DMS 273 treated with DMSO at 0.1 percent for 48 hours (cell line): Measurements from ENCODE around the gene STAT4.

Experiments
- DNase-seq: peaks from one replicate; lab custom pipeline; 2025; lab: John Stamatoyannopoulos, UW

STAT4 gene

GRCh38 chr2:191083540-191083939 lies 67.3 kb downstream of the STAT4 start:
- no peak for DNase-seq

- no peak for DNase-seq
These were observed 68.5 kb downstream of the STAT4 start for GRCh38 chr2:191082321-191082720.

DNA sequence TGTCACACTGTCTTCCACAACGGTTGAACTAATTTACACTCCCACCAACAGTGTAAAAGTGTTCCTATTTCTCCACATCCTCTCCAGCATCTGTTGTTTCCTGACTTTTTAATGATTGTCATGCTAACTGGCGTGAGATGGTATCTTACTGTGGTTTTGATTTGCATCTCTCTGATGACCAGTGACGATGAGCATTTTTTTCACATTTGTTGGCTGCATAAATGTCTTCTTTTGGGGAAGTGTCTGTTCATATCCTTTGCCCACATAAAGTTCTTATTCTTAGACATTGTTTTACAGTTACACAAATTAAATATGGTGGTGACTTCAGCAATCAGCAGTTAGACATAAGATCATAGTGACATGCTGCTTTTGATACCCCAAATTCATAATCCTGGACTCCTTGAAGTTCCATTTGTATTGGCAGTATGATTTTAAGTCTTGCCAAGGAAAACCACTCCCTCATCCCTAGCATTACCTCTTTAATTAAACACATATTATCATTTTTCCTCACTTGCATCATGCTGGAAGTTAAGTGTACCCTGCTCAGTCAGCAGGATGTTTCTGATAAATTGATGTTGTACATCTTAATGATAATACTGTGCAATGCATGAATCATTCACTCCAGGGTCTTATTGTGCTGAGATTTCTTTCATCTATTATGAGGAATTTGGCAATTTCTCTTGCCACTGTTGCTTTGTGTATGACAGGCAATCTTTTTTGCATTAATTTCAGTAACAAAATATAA lies 69.2 kb downstream of the STAT4 start:
- no peak for DNase-seq

DNA sequence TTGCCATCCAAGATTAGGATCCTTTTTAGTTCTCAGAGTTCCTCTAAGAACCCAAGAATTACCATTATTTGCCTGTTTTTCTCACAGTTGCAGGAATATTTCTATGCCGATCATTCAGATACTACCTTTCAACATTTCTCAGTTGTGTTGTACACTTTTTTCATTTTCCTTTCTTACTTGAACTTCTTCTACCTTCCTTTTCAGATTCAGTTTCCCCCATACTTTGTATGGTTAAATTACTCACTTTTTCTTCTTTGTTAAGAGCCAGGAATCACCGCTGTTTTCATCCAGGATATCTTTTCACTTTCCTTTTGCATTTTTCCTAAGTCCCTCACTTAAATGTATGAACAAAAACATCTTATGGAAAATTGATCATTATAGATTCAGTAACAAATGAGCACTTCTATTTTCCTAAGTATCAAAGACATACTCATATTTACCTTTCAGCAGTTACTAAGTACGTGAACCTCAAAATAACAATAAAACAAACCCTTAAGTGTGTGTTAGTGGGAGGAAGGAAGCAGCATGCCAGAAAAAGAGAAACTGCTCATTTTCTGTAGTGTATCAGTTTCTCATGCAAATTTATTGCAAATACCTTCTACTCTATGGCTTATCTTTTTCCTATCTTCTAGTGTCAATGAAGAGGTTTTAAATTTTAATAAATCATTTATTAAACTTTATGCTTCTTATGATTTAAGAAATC lies 72.5 kb downstream of the STAT4 start:
- DNase-seq: no peak

DNA sequence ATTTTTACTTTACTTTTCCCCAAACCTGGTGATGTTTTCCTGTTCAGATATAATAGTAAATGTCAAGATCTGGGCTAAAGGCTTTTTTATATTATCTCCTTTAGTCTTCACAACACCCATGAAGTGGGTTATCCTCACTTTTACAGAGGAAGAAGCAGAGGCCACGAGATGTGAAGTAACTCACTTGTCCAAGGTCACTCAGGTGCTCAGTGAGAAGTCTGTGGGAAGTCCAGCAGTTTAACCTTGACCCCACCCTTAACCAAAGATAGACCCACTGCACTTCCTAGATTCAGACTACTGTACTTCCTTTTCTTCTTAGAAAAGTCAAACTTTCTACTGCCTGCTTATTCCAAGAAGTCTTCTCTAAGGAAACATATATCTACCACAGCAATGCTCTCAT lies 80.5 kb downstream of the STAT4 start:
- no peak for DNase-seq

DNA sequence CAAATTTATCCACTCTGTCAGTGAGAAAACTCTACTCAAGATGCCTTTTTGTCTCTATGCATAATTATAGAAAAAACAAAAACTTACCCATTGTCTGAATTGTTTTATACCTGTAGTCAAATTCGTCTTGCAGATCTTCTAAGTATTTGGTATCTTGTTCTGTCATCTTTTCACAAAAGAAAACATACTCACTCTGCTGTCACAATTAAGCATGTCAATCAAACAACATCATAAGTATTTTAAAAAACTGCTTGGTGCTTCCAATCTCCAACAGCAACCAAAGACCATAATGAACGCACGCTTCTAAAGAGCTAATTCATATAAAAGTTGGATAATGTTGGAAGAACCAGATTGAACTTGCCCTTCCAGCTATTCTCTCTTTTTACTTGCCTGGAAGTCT lies 81.2 kb downstream of the STAT4 start:
- no peak for DNase-seq

- DNase-seq: no peak
These were observed 83.9 kb downstream of the STAT4 start for GRCh38 chr2:191066919-191067233.

DNA sequence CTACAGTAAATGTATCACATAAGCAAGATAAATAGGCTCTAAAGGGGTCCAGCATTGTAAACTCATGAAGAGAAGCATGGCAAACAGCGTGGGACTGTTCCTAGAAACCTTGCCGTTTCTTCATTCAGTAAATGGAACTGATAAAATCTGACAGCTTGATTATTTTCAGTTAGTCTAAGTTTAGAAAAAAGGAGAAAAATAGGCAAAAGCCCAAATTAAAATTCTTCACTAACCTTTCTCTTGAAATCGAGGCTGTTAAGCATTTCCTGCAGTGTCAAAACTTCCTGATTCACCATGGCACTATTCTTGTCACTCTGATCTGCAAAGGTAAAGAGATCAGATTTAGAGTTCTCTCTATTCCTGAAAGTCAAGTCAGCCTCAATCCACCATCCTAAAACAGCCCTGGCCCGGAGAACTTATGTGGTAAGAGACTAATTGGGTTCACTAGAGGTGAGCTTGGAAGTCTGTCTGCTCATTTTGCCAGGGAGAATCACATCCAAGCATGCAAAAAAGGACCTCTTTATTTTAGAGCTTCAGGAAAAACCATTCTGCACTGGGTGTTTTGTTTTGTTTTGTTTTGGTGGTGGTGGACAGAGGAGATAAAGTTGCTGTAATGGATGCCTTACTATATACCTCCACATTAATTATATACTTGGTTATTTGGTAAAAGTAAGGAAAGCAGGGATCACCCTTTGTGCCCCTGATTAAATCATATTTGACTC lies 84.4 kb downstream of the STAT4 start:
- DNase-seq: no peak

DNA sequence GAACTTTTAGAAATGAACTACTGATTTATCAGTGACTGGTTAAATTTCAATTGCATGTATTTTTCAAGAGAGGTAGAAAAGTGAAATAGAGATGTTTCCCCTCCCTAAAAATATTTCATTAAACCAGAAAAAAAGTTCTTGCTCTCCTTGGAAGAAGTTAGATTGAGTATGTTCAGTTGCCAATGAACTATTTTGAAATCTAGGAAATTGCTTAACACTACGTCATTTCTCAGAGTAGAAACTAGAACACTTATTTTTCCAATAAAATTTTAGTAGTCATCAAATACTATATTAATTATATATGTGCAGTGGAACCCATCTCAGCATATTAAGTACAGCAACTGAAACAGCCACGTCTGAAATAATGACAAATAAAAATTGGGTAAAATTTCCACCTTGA lies 85.0 kb downstream of the STAT4 start:
- no peak for DNase-seq

- DNase-seq: no peak
These were observed 86.2 kb downstream of the STAT4 start for GRCh38 chr2:191064590-191064989.

GRCh38 chr2:191063584-191063983 lies 87.2 kb downstream of the STAT4 start:
- no peak for DNase-seq

- DNase-seq: no peak
These were observed 89.3 kb downstream of the STAT4 start for GRCh38 chr2:191061381-191061980.

DNA sequence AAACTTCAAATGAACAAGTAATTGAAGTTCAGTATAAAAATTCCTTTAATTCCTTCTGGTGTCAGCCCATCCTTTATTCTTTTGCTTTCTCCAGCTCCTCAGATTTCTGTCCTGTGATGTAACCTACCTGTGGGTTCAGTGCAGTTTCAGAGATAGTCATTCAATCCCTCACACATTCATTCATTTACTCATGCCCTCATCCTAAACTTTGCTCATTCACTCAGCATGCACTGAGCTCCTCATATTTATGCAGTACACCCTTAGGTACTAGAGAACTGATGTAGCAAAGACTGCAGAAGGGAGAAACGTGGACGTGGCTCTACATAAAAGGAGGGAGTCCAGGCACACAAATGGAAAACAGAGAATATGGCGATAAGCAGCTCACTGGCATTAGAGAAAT lies 91.5 kb downstream of the STAT4 start:
- no peak for DNase-seq

DNA sequence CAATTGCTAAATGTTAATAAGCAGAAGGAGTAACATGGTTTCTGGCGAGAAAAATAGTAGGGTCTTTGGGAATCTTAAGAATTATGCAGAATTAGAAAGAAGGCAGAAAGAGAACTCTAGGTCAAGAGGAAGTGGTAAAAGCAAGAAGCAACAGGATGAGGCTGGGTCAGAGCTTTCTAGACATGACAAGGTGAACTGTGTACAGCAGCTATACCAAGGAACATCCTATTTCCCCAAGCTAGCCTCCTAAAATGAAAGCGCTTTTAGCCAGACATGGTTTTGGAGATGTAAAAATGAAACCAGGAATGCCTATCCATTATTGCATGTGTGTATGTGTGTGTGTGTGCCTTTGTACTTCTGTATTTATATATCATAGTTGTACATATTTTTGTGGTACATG lies 94.6 kb downstream of the STAT4 start:
- DNase-seq: no peak

DNA sequence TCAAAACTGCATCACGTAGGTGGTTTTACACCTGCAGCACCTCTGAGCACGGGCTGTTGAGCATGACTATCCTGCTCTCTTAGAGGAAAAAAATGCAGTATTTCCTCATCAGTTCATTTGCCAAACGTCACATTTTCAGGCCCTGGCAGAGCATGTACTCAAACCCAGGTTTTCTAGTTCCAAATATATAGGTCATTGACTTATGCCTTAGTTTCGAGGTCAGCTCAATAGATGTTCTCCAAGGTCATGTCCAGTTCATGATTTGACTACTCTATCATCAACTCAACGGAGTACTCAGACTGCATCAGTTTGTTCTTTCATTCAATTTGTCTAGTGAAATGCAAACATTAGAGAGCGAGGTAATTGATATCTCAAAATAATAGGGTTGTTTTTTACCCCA lies 97.5 kb downstream of the STAT4 start:
- no peak for DNase-seq

- peak; percentile 1 for DNase-seq
These were observed 98.7 kb downstream of the STAT4 start for GRCh38 chr2:191051825-191052778.

DNA sequence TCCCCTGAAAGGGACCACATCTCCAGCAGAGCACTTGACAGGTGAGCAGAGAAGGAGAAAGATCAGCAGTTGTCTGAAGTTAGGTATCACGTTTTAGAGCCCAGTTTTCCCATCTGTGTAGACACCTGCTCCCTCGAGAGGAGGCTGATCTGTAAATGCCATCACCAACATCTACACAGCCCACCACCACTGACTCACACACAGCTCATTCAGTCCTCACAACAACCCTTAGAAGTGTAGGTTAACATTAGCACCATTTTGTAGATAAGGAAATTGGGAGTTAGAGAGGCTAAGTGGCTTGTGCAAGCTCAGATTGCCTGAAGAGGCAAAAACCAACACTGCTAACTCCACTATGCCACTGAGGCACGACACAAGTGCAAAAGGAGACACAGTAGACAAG lies 99.6 kb downstream of the STAT4 start:
- no peak for DNase-seq

- no peak for DNase-seq
These were observed 100.2 kb downstream of the STAT4 start for GRCh38 chr2:191050640-191050987.

- DNase-seq: peak; percentile 33
These were observed 100.8 kb downstream of the STAT4 start for GRCh38 chr2:191049728-191050639.

GRCh38 chr2:191048073-191048472 lies 102.7 kb downstream of the STAT4 start:
- no peak for DNase-seq

- DNase-seq: no peak
These were observed 105.7 kb downstream of the STAT4 start for GRCh38 chr2:191045141-191045540.
